Vagina (tissue), 2 donors: ENCODE measurements around the gene TMEM63B.

Experiments
- CTCF ChIP-seq, 3 experiments: fragments of 450-650 bp in 2 of 3; fragments of 200-600 bp in 1 of 3; sonication (generic) in 1 of 3; IDR thresholded peaks; one replicate each; pipeline ENCODE4 v1.5.1; 2017 to 2019; ENCODE audit warnings: antibody characterized with exemption in 3 of 3, mild to moderate bottlenecking in 2 of 3, moderate library complexity in 2 of 3
- POLR2A ChIP-seq, 2 donors: fragments of 450-650 bp; IDR thresholded peaks; one replicate each; pipeline ENCODE4 v1.6.1; 2017; ENCODE audit warnings: antibody characterized with exemption in 2 of 2, mild to moderate bottlenecking in 2 of 2, moderate library complexity in 2 of 2
- POLR2AphosphoS5 ChIP-seq, 2 donors: sonication (generic); formaldehyde crosslinking; IDR thresholded peaks; one replicate each; pipeline ENCODE4 v1.9.0; 2017; ENCODE audit warnings: antibody characterized with exemption in 2 of 2, mild to moderate bottlenecking in 2 of 2, low read depth in 1 of 2; ENCODE audit not compliant: insufficient read depth in 1 of 2

GRCh38 chr6:44099192-44099591, 28.2 kb upstream of the TMEM63B start:
- TF ChIP-seq POLR2A (IDR thresholded peaks at IDR 0.05) (no peak), CTCF (IDR thresholded peaks at IDR 0.05) (no peak), POLR2AphosphoS5 (IDR thresholded peaks at IDR 0.05; ENCODE audit: insufficient read depth in 1 of 2, low read depth in 1 of 2) (no peak)
